HG03280 (cell line): ENCODE results near the gene CTBP1.

Source experiments
- ATAC-seq: cut with Tn5 transposase; IDR thresholded peaks from one replicate; pipeline ENCODE4 v1.9.1; 2021; ENCODE audit warnings: mild to moderate bottlenecking, moderate library complexity; ENCODE audit not compliant: unreplicated experiment

Gene CTBP1

GRCh38 chr4:1199556-1200331, 49.2 kb downstream of the CTBP1 start:
- ATAC-seq = no peak

DNA sequence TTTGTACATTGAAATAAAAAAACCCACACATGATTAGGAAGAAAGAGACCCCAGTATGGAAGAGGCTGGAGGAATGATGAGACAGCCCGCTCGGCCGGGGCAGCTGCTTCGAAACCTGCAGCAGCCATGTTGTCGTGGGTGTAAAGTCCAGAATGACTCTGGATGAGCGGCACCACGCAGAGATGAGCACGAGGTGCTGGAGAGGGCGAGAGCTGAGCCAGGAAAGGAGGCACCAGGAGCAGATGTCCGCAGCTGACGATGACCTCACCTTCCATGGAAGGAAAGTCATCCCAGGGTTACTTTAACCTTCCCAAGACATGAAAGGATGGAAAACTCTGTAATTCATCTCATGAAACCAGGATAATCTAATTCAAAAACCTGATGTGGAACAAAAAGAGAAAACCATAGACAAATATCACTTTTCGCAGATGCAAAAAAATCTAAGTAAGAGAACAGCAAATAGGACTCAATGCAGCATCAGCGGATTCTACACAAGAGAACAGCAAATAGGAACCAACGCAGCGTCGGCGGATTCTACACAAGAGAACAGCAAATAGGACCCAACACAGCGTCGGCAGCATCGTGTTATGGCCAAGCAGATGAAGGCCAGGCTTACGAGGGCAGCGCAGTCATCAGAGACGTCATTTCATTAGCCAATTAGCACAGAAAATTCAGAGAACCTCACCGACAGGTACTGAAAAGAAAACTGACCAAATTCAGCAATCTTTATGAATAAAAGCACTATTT, 50.7 kb downstream of the CTBP1 start:
- ATAC-seq = no peak

GRCh38 chr4:1196421-1197183, 52.3 kb downstream of the CTBP1 start:
- no peak for ATAC-seq

DNA sequence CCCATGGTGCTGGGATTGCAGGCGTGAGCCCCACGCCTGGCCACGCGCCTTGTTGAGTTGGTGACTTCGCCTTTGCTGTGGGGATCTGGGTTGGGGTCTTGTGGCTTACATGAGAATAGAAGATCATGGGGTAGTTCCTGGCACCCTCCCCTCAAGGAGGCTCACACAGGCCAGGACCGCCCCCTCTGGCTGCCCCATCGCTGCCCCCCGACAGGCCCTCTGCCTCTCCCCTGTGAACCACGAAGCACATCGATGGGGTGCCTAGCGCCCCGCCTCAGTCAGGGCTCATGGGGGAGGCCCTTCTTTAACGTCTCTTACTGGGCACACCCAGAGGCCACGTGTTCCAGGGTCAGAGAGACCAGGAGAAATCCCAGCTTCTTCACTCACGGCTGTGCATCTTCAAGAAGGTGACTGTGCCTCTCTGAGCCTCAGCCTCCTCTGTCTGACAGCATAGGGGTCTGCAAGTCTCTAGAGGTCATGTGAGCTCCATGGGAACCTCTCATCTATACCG, 53.0 kb downstream of the CTBP1 start:
- no peak for ATAC-seq

GRCh38 chr4:1195109-1195671, 53.7 kb downstream of the CTBP1 start:
- no peak for ATAC-seq

GRCh38 chr4:1194010-1194900, 54.7 kb downstream of the CTBP1 start:
- no peak for ATAC-seq

DNA sequence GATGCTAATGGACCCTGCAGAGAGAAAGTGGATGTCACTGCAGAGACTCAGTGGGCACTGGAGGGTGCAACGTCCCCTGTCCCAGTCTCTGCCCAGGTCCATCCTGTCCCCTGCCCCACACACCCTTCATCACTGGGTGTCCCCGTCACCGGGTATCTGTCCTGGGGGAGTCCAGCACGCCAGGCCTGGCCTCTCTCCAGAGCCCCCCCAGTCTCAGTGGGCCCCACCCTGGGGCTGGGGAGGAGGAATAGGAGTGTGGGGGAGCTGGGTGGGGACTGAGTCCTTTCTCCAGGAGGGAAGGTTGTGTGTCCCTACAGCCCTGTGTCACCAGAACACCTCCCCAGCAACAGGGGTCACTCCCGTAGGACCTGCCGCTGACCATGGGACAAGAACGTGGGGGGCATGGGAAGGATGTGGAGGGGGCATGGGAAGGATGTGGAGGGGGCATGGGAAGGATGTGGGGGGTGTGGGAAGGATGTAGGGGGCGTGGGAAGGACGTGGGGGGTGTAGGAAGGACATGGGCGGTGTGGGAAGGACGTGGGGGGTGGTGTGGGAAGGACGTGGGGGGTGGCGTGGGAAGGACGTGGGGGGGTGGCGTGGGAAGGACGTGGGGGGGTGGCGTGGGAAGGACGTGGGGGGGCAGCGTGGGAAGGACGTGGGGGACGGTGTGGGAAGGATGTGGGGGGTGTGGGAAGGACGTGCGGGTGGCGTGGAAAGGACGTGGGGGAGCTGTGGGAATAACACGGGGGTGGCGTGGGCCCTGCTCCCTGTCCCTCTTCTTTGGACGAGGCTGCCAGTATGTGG, 55.5 kb downstream of the CTBP1 start:
- no peak for ATAC-seq

GRCh38 chr4:1192493-1193205, 56.3 kb downstream of the CTBP1 start:
- ATAC-seq = no peak

DNA sequence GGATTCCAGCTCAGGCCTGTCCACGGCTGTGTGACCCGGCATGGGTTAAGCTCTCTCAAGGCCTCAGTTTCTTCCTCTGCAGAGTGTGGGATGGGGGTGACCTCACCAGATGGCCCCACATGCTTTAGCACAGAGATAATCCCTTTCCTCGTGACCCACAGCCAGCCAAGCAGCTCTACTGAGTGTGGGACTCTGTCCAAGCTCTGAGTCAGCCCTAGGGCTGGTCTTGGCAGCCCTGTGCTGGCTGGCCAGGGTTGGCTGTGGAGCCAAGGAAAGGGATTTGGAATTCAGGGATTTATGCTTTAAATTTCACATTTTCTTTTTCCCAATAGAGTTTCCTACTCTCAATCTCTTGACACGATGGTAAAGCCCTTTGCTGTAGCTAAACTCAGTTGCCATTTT, 56.8 kb downstream of the CTBP1 start:
- ATAC-seq = no peak

DNA sequence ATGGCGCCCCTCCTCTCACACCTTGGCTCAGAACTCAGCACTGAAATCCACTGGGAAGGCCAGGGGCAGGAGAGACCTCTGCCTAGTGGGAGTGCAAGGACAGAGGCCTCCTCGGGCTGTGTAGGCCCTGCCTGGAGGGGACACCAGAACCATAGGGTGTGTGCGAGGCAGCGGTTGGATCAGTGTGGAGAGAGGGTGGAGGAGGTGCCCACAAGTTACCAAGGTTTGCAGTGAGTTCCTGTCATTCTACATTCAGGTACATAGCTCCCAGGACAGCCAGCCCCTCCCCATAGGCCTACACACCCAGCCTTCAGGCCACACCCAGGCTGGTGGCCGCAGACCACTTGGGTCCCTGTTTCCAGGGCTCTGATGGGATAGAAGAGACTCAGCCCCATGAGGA, 57.3 kb downstream of the CTBP1 start:
- ATAC-seq = no peak

DNA sequence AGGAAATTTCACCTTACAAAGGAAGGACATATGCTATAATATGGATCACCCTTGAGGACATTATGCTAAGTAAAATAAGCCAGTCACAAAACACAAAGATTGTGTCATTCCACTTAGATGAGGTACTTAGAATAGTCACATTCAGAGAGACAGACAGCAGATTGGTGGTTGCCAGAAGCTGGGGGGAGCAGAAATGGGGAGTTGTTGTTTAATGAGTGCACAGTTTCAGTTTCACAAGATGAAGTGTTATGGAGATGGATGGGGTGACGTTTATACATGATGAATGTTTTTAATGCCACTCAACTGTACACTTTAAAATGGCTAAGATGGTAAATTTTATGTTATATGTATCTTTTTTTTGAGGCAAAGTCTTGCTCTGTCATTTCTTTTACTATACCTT, 61.7 kb downstream of the CTBP1 start:
- peak; percentile 66 for ATAC-seq

DNA sequence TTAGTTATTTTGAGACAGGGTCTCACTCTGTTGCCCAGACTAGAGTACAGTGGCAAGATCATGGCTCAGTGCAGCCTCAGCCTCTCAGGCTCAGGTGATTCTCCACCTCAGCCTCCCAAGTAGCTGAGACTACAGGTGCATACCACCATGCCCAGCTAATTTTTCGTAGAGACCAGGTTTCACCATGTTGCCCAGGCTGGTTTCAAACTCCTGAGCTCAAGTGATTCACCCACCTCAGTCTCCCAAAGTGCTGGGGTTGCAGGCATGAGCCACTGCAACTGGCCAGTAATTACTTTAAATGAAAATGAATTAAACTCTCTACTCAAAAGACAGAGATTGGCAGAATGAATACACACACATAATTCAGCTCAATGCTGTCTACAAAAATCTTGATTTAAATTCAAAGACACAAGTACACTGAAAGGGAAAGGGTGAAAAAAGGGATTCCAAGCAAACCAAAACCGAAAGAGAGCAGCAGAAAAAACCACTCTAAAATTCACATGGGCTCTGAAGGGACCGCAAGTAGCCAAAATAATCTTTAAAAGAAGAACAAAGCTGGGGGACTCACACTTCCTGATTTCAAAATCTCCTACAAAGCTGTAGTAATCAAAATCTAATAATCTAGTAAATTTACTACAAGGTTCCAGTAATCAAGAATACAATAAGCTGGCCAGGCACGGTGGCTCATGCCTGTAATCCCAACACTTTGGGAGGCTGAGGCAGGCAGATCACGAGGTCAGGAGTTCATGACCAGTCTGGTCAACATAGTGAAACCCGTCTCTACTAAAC, 64.8 kb downstream of the CTBP1 start:
- ATAC-seq = no peak

- no peak for ATAC-seq
These were observed 66.6 kb downstream of the CTBP1 start for GRCh38 chr4:1182313-1182712.

GRCh38 chr4:1180663-1181062, 68.3 kb downstream of the CTBP1 start:
- no peak for ATAC-seq

- no peak for ATAC-seq
These were observed 69.0 kb downstream of the CTBP1 start for GRCh38 chr4:1179976-1180375.

- ATAC-seq = no peak
These were observed 69.9 kb downstream of the CTBP1 start for GRCh38 chr4:1179089-1179441.

DNA sequence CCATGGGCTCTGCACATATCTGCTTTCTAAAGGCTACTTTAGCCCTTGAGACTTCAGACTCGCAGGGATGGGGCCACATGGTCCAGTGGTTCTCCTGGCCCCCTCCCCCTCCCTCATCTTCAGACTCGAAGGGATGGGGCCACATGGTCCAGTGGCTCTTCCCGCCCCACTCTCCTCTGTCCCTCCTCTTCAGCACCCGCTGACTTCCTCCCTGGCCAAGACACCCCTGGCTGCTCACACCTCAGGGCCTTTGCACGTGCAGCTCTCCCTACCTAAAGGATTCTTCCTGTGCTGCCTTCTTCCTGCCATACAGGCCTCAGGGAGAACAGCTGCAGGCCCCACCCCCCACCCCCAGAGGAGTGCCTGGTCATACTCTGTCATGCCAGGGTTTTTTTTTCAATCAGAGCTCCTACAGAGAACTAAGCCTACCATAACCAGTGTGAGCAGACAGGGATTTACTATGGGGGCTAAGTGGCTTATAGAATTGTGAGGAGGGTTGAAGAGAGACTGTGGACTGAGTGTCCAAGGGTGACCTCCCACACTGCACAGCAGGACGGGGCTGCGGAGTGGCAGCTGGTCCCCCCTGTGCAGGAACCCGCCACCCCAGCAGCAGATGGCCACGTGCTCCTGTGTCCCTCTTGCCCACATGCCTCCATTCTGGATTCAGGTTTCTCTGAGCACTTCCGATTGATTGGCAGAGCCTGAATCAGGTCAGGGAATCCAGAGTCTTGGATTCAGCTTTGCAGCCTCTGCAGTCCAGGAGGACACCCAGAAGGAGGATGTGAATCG, 70.4 kb downstream of the CTBP1 start:
- no peak for ATAC-seq
